CD14-positive monocyte (primary cell): Measurements from ENCODE around the gene PBX3. TPM values are rescaled to one million over a fixed set of nuclear protein-coding genes. Genes with fewer than 3 reads are reported as not detected.

Experiments used
- DNase-seq, 3 donors: peaks; one replicate each; pipeline ENCODE4 v3.0.0-alpha.2; 2011 to 2022
- H2AFZ ChIP-seq: 2 replicates; pipeline ENCODE4 v1.6.0; 2012; ENCODE audit warnings: mild to moderate bottlenecking, low read depth, low read length, inconsistent platforms; ENCODE audit not compliant: insufficient read depth, poor library complexity, severe bottlenecking
- H3K27ac ChIP-seq, 2 donors: 1 replicate in 1 of 2; 2 replicates in 1 of 2; pipeline ENCODE4 v1.5.1; 2012 to 2013; ENCODE audit warnings: low read length in 2 of 2, control low read depth in 1 of 2, inconsistent platforms in 1 of 2, low read depth in 1 of 2, mild to moderate bottlenecking in 1 of 2
- H3K27me3 ChIP-seq, 2 donors: one replicate each; pipeline versions ENCODE4 v1.6.0 to v1.6.1; 2011 to 2013; ENCODE audit warnings: low read length in 2 of 2; ENCODE audit not compliant: control insufficient read depth in 2 of 2, insufficient read depth in 2 of 2
- H3K36me3 ChIP-seq, 2 donors: replicated peaks in 1 of 2; 1 replicate in 1 of 2; 2 replicates in 1 of 2; pipeline versions ENCODE4 v1.5.1 to v1.6.1; 2012 to 2013; ENCODE audit warnings: low read length in 2 of 2, control low read depth in 1 of 2, inconsistent platforms in 1 of 2, mild to moderate bottlenecking in 1 of 2; ENCODE audit not compliant: insufficient read depth in 2 of 2, control insufficient read depth in 1 of 2
- H3K4me1 ChIP-seq, 2 donors: 1 replicate in 1 of 2; 2 replicates in 1 of 2; pipeline versions ENCODE4 v1.5.1 to v1.6.1; 2012 to 2013; ENCODE audit warnings: low read length in 2 of 2, control low read depth in 1 of 2, inconsistent platforms in 1 of 2, mild to moderate bottlenecking in 1 of 2, moderate library complexity in 1 of 2; ENCODE audit not compliant: insufficient read depth in 2 of 2, control insufficient read depth in 1 of 2
- H3K4me2 ChIP-seq: replicated peaks from 2 replicates; pipeline ENCODE3; 2012; ENCODE audit warnings: low read length, moderate library complexity, mild to moderate bottlenecking; ENCODE audit not compliant: poor library complexity, severe bottlenecking; ENCODE audit errors: extremely low read depth
- H3K4me3 ChIP-seq, 3 experiments: fragments of 200-600 bp in 1 of 3; sonication (generic) in 1 of 3; replicated peaks in 1 of 3; 1 replicate in 2 of 3; 2 replicates in 1 of 3; pipeline ENCODE4 v1.5.1; 2011 to 2013; ENCODE audit warnings: low read length in 3 of 3, mild to moderate bottlenecking in 3 of 3, control low read depth in 2 of 3, low read depth in 2 of 3, inconsistent platforms in 1 of 3, moderate library complexity in 1 of 3
- H3K79me2 ChIP-seq: 2 replicates; pipeline ENCODE4 v1.6.0; 2012; ENCODE audit warnings: mild to moderate bottlenecking, control low read depth, inconsistent platforms, low read length, moderate library complexity; ENCODE audit not compliant: insufficient read depth
- H3K9ac ChIP-seq: 2 replicates; pipeline ENCODE4 v1.6.0; 2017; ENCODE audit warnings: low read length, mild to moderate bottlenecking; ENCODE audit not compliant: insufficient read depth, poor library complexity, severe bottlenecking
- H3K9me3 ChIP-seq, 2 donors: replicated peaks in 1 of 2; 1 replicate in 1 of 2; 2 replicates in 1 of 2; pipeline versions ENCODE4 v1.5.1 to v1.6.1; 2012 to 2013; ENCODE audit warnings: low read length in 2 of 2, control low read depth in 1 of 2; ENCODE audit not compliant: control insufficient read depth in 1 of 2, insufficient read depth in 1 of 2
- H4K20me1 ChIP-seq: 2 replicates; pipeline ENCODE4 v1.6.0; 2012; ENCODE audit warnings: mild to moderate bottlenecking, low read length, control low read depth, moderate library complexity; ENCODE audit not compliant: insufficient read depth
- H3K27ac Mint-ChIP-seq, 7 donors: one replicate each; pipeline ENCODE4 v1.8.0; 2020; ENCODE audit warnings: mild to moderate bottlenecking in 7 of 7, mixed read lengths in 7 of 7, moderate library complexity in 6 of 7, inconsistent platforms in 2 of 7
- H3K27me3 Mint-ChIP-seq, 3 donors: one replicate each; pipeline ENCODE4 v1.8.0; 2021 to 2022; ENCODE audit warnings: low read depth in 3 of 3, mild to moderate bottlenecking in 3 of 3, mixed read lengths in 3 of 3, moderate library complexity in 3 of 3, inconsistent platforms in 1 of 3
- H3K36me3 Mint-ChIP-seq, 2 donors: one replicate each; pipeline ENCODE4 v1.8.0; 2020; ENCODE audit warnings: mixed read lengths in 2 of 2, inconsistent platforms in 1 of 2, mild to moderate bottlenecking in 1 of 2
- H3K4me1 Mint-ChIP-seq: one replicate; pipeline ENCODE4 v1.8.0; 2020; ENCODE audit warnings: mild to moderate bottlenecking, mixed read lengths
- H3K4me3 Mint-ChIP-seq, 2 donors: one replicate each; pipeline ENCODE4 v1.8.0; 2020; ENCODE audit warnings: mild to moderate bottlenecking in 2 of 2, mixed read lengths in 2 of 2, moderate library complexity in 1 of 2
- H3K9me3 Mint-ChIP-seq, 7 donors: one replicate each; pipeline ENCODE4 v1.8.0; 2020 to 2022; ENCODE audit warnings: mixed read lengths in 7 of 7, mild to moderate bottlenecking in 6 of 7, moderate library complexity in 6 of 7, inconsistent platforms in 2 of 7
- CTCF ChIP-seq: fragments of 200-600 bp; IDR thresholded peaks from one replicate; pipeline ENCODE4 v1.8.0; 2022; ENCODE audit warnings: antibody characterized with exemption, mild to moderate bottlenecking
- WGBS: methylation state at CpG from one replicate; pipeline ENCODE4 v1.1.5; 2013; ENCODE audit warnings: missing lambda C conversion rate; ENCODE audit not compliant: insufficient coverage; 5-methylcytosine and 5-hydroxymethylcytosine counted together
- intact Hi-C, 2 donors: fragments of 100-400 bp; cut with micrococcal nuclease; formaldehyde crosslinking; loops; one replicate each; pipeline versions ENCODE4 v1.15.0 to v1.15.1; 2023
- polyA plus RNA-seq, 3 donors: library from polyadenylated mRNA; depleted of rRNA in 1 of 3; unstranded in 2 of 3; stranded (reverse) in 1 of 3; fragments of 300-500 nt in 2 of 3; fragments of >200 nt in 1 of 3; fragmentation: Illumina TruSeq in 2 of 3; gene quantifications; 1 replicate in 2 of 3; 2 replicates in 1 of 3; pipeline ENCODE4 v1.2.3, GENCODE V29; 2012 to 2021

PBX3 gene
- polyA plus RNA-seq, 3 donors: 6.6 to 22.7 (median 7.1) TPM

GRCh38 chr9:125811002-125811401, 63.8 kb downstream of the PBX3 start:
- H3K27me3 Mint-ChIP-seq: no peaks in the 10 kb centered on the region
- 100% methylated on average over 1 of the region's 3 CpGs for WGBS
- intact Hi-C loops: no loop called here
- no peak overlapping the region for H3K4me3 Mint-ChIP-seq
- DNase-seq: no peak
- no peak overlapping the region for H3K9ac ChIP-seq
- peaks cover 7% of the 10 kb centered on the region in 2 donors for H3K36me3 Mint-ChIP-seq
- no peak overlapping the region for H2AFZ ChIP-seq
- no peaks in the 10 kb centered on the region for H4K20me1 ChIP-seq
- H3K36me3 ChIP-seq: no peaks in the 10 kb centered on the region
- H3K4me1 Mint-ChIP-seq: no peaks in the 10 kb centered on the region
- H3K4me1 ChIP-seq: no peaks in the 10 kb centered on the region
- H3K9me3 ChIP-seq: no peaks in the 10 kb centered on the region
- H3K27me3 ChIP-seq: no peaks in the 10 kb centered on the region
- H3K4me2 ChIP-seq: no peak overlapping the region
- H3K4me3 ChIP-seq: no peak overlapping the region
- H3K9me3 Mint-ChIP-seq: peaks cover 0 to 1% (median 0%) of the 10 kb centered on the region in 7 donors
- no peak overlapping the region for H3K27ac Mint-ChIP-seq
- peaks cover 6% of the 10 kb centered on the region for H3K79me2 ChIP-seq
- H3K27ac ChIP-seq: no peak overlapping the region
- no peak for TF ChIP-seq CTCF

- TF ChIP-seq CTCF: no peak
These were observed 65.2 kb downstream of the PBX3 start for GRCh38 chr9:125812403-125812802.

More at GRCh38 chr9:125812403-125812802, 65.2 kb downstream of the PBX3 start:
- Mint-ChIP-seq H3K9me3 (peaks cover 0 to 1% (median 0%) of the 10 kb centered on the region in 7 donors), H3K4me1 (no peaks in the 10 kb centered on the region), H3K4me3 (no peak overlapping the region), H3K27ac (no peak overlapping the region), H3K36me3 (peaks cover 7% of the 10 kb centered on the region in 2 donors), H3K27me3 (no peaks in the 10 kb centered on the region)
- Histone ChIP-seq H3K79me2 (peaks cover 6% of the 10 kb centered on the region), H3K9me3 (no peaks in the 10 kb centered on the region), H3K9ac (no peak overlapping the region), H2AFZ (no peak overlapping the region), H3K4me1 (no peaks in the 10 kb centered on the region), H4K20me1 (no peaks in the 10 kb centered on the region), H3K27me3 (no peaks in the 10 kb centered on the region), H3K4me2 (no peak overlapping the region), H3K4me3 (no peak overlapping the region), H3K36me3 (no peaks in the 10 kb centered on the region), H3K27ac (no peak overlapping the region)
- no peak for DNase-seq
- intact Hi-C loops: no loop called here
- 64% methylated on average over 5 of the region's 6 CpGs for WGBS
